DND-41 (cell line): ENCODE data around the gene MAPK1.

Experiments used
- ATAC-seq: fragments of 200-7000 bp; cut with Tn5 transposase; 3 replicates; pipeline ENCODE4 v1.9.1; 2021; ENCODE audit warnings: low read depth; ENCODE audit not compliant: insufficient read depth
- DNase-seq: peaks from one replicate; pipeline ENCODE4 v3.0.0-alpha.2; 2020
- H2AFZ ChIP-seq: 2 replicates; pipeline ENCODE4 v1.6.0; 2012; ENCODE audit warnings: low read depth, low read length
- H3K27ac ChIP-seq: 2 replicates; pipeline ENCODE4 v1.5.1; 2012; ENCODE audit warnings: low read length, inconsistent platforms
- H3K27me3 ChIP-seq: fragments of 200-600 bp; sonication (generic); 2 replicates; pipeline ENCODE4 v1.6.0; 2012; ENCODE audit warnings: low read length, mild to moderate bottlenecking, inconsistent platforms; ENCODE audit not compliant: insufficient read depth, poor library complexity
- H3K36me3 ChIP-seq: 2 replicates; pipeline ENCODE4 v1.5.1; 2012; ENCODE audit warnings: low read length, inconsistent platforms; ENCODE audit not compliant: insufficient read depth
- H3K4me1 ChIP-seq: 2 replicates; pipeline ENCODE4 v1.5.1; 2012; ENCODE audit warnings: mild to moderate bottlenecking, low read length; ENCODE audit not compliant: insufficient read depth
- H3K4me2 ChIP-seq: 2 replicates; pipeline ENCODE4 v1.6.0; 2012; ENCODE audit warnings: mild to moderate bottlenecking, moderate library complexity, low read length, inconsistent platforms; ENCODE audit not compliant: insufficient read depth
- H3K4me3 ChIP-seq, 2 experiments: fragments of 200-600 bp in 1 of 2; shearing (Covaris generic) in 1 of 2; 2 replicates each; pipeline ENCODE4 v1.5.1; 2012 to 2016; ENCODE audit warnings: inconsistent platforms in 2 of 2, low read length in 2 of 2, mild to moderate bottlenecking in 2 of 2, low read depth in 1 of 2, moderate library complexity in 1 of 2
- H3K79me2 ChIP-seq: 2 replicates; pipeline ENCODE4 v1.6.0; 2012; ENCODE audit warnings: low read length, inconsistent platforms; ENCODE audit not compliant: insufficient read depth
- H3K9ac ChIP-seq: 2 replicates; pipeline ENCODE4 v1.6.0; 2012; ENCODE audit warnings: low read depth, mild to moderate bottlenecking, inconsistent platforms, low read length, moderate library complexity
- H3K9me3 ChIP-seq: 2 replicates; pipeline ENCODE4 v1.5.1; 2012; ENCODE audit warnings: low read length, moderate library complexity, mild to moderate bottlenecking, inconsistent platforms; ENCODE audit not compliant: insufficient read depth, severe bottlenecking
- H4K20me1 ChIP-seq: 2 replicates; pipeline ENCODE4 v1.6.0; 2012; ENCODE audit warnings: low read length; ENCODE audit not compliant: insufficient read depth
- EZH2 ChIP-seq: IDR thresholded peaks from 3 replicates; pipeline ENCODE4 v1.6.1; 2012; ENCODE audit warnings: borderline replicate concordance, low read depth, mild to moderate bottlenecking, moderate library complexity, low read length, inconsistent platforms; ENCODE audit not compliant: severe bottlenecking
- TF ChIP-seq, protein P1 (sequence below): IDR thresholded peaks from 2 replicates; pipeline ENCODE4 v1.5.1; 2012; ENCODE audit warnings: borderline replicate concordance, low read length, moderate library complexity, mild to moderate bottlenecking; ENCODE audit not compliant: poor library complexity, severe bottlenecking; ENCODE audit errors: extremely low read depth

Gene MAPK1

GRCh38 chr22:21708960-21709359, 158.5 kb downstream of the MAPK1 start:
- Histone ChIP-seq H2AFZ (no peak overlapping the region), H3K27ac (no peak overlapping the region), H3K4me3 (no peak overlapping the region), H3K4me2 (no peak overlapping the region), H3K27me3 (no peaks in the 10 kb centered on the region), H4K20me1 (peaks cover 12% of the 10 kb centered on the region), H3K9ac (no peak overlapping the region), H3K79me2 (peaks cover 23% of the 10 kb centered on the region), H3K9me3 (no peaks in the 10 kb centered on the region), H3K36me3 (peaks cover 49% of the 10 kb centered on the region), H3K4me1 (no peaks in the 10 kb centered on the region)
- no peak for DNase-seq
- TF ChIP-seq, protein P1, sequence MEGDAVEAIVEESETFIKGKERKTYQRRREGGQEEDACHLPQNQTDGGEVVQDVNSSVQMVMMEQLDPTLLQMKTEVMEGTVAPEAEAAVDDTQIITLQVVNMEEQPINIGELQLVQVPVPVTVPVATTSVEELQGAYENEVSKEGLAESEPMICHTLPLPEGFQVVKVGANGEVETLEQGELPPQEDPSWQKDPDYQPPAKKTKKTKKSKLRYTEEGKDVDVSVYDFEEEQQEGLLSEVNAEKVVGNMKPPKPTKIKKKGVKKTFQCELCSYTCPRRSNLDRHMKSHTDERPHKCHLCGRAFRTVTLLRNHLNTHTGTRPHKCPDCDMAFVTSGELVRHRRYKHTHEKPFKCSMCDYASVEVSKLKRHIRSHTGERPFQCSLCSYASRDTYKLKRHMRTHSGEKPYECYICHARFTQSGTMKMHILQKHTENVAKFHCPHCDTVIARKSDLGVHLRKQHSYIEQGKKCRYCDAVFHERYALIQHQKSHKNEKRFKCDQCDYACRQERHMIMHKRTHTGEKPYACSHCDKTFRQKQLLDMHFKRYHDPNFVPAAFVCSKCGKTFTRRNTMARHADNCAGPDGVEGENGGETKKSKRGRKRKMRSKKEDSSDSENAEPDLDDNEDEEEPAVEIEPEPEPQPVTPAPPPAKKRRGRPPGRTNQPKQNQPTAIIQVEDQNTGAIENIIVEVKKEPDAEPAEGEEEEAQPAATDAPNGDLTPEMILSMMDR: no peak
- no peak for TF ChIP-seq EZH2
- no peak for ATAC-seq

DNA sequence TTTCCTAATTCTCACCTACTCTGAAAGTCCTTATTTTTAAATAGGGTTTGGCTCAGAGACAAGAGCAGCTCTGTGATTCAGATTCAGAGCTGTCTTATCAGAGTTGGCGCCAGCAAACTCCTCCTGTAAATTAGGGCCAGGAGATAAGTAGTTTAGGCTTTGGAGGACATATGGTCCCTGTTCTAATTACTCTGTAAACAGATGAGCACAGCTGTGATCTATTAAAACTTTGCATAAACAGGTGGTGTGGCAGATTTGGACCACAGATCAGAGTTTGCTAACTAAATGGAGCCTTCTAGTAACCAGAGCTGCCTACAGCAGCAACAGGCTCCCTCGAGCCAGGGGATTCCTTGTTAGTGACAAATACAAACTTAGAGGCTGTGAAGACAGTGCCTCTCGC, 159.8 kb downstream of the MAPK1 start:
- Histone ChIP-seq H3K4me1 (no peaks in the 10 kb centered on the region), H3K27ac (no peak overlapping the region), H2AFZ (no peak overlapping the region), H3K79me2 (peaks cover 16% of the 10 kb centered on the region), H3K9ac (no peak overlapping the region), H3K36me3 (peaks cover 54% of the 10 kb centered on the region), H3K4me3 (no peak overlapping the region), H3K4me2 (no peak overlapping the region), H3K27me3 (no peaks in the 10 kb centered on the region), H4K20me1 (peaks cover 5% of the 10 kb centered on the region; the same call in 1 of the 2 replicates), H3K9me3 (no peaks in the 10 kb centered on the region)
- ATAC-seq (no peak), DNase-seq (no peak)
- TF ChIP-seq, protein P1: no peak
- no peak for TF ChIP-seq EZH2
